Upper lobe of left lung (tissue), 6 donors: Measurements from ENCODE around the gene ABHD17A. TPM values are rescaled to one million over a fixed set of nuclear protein-coding genes. Genes with fewer than 3 reads are reported as not detected.

Source experiments
- ATAC-seq, 2 donors: fragments of 200-7000 bp; cut with Tn5 transposase; one replicate each; pipeline ENCODE4 v1.9.1; 2022; ENCODE audit warnings: mild to moderate bottlenecking in 2 of 2, moderate library complexity in 2 of 2; ENCODE audit not compliant: low FRiP score in 2 of 2
- DNase-seq, 2 donors: peaks; one replicate each; pipeline ENCODE4 v3.0.0-alpha.2; 2019 to 2020
- H3K27ac ChIP-seq, 4 donors: fragments of 200-600 bp; sonication (generic); one replicate each; pipeline ENCODE4 v1.5.1; 2016 to 2019
- H3K27me3 ChIP-seq, 4 donors: fragments of 200-600 bp; sonication (generic); one replicate each; pipeline ENCODE4 v1.5.1; 2017 to 2019
- H3K36me3 ChIP-seq, 4 donors: fragments of 200-600 bp; sonication (generic); one replicate each; pipeline ENCODE4 v1.5.1; 2016 to 2019
- H3K4me1 ChIP-seq, 4 donors: fragments of 200-600 bp; sonication (generic); one replicate each; pipeline ENCODE4 v1.5.1; 2018 to 2019
- H3K4me3 ChIP-seq, 4 donors: fragments of 200-600 bp; sonication (generic); one replicate each; pipeline ENCODE4 v1.5.1; 2017 to 2019; ENCODE audit warnings: mild to moderate bottlenecking in 2 of 4, moderate library complexity in 1 of 4
- H3K9me3 ChIP-seq, 4 donors: fragments of 200-600 bp; sonication (generic); one replicate each; pipeline ENCODE4 v1.5.1; 2018 to 2019
- EP300 ChIP-seq, 4 donors: sonication (generic); formaldehyde crosslinking; IDR thresholded peaks; one replicate each; pipeline ENCODE4 v1.5.1; 2017; ENCODE audit warnings: antibody characterized with exemption in 4 of 4, control low read depth in 2 of 4
- POLR2A ChIP-seq, 4 donors: fragments of 450-650 bp; IDR thresholded peaks; one replicate each; pipeline ENCODE4 v1.5.1; 2016 to 2017; ENCODE audit warnings: antibody characterized with exemption in 4 of 4, mild to moderate bottlenecking in 2 of 4
- POLR2AphosphoS5 ChIP-seq, 2 donors: sonication (generic); formaldehyde crosslinking; IDR thresholded peaks; one replicate each; pipeline ENCODE4 v1.5.1; 2017; ENCODE audit warnings: antibody characterized with exemption in 2 of 2
- WGBS, 2 donors: methylation state at CpG; one replicate each; pipeline ENCODE4 v1.1.5; 2017 to 2018; 5-methylcytosine and 5-hydroxymethylcytosine counted together
- total RNA-seq, 6 donors: library from RNA; depleted of rRNA in 4 of 6; stranded (reverse); fragments of >200 nt in 4 of 6; gene quantifications; one replicate each; pipeline versions ENCODE4 v1.1.0 to v1.2.1, GENCODE V29; 2016 to 2021
- TF ChIP-seq, protein P1 (sequence below), 6 experiments: fragments of 450-650 bp in 4 of 6; fragments of 200-600 bp in 2 of 6; sonication (generic) in 2 of 6; IDR thresholded peaks; one replicate each; pipeline ENCODE4 v1.5.1; 2016 to 2019; ENCODE audit warnings: antibody characterized with exemption in 6 of 6
- donor health status: DM: no; HTN: no; CAD: no; lungs with moderate emphysema.
- donor health status: DM: no; HTN: yes; CAD: no; lungs with severe emphysema.

The ABHD17A gene
- total RNA-seq, 6 donors from 2014 or later, result 63.4 to 143 (median 108) TPM

DNA sequence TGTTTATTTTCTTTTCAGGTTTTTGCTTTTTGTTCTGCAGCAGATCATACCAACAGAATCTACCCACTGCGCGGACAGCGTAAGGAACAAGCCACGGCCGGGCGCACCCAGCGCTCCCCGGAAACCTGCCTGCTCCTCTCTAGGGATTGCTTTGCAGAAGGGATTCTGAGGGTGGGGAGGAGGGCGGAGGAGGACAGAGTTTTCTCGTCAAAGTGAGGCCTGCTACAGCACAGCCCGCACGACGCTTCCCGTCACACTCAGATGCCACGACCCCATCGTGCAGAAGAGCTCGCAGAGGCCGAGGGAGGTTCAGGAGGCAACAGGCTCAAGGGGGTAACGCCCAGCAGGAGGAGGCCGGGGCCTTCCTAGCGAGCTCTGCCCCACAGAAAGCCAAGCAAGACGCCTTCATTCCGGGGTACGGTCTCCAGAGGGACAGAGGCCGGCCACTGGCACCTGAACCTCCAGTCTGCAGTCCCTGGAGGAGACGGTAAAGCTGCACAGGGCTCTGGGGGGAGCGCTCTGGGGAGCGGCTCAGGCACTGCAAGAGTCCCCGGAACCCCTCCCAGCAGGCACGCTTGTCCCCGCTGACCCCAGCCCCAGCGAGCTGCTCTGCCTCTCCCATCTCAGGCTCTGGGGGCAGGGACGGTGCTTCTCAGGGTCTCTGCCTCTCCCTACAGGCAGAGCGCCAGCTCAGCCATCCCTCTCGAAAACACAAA lies 43.9 kb downstream of the ABHD17A start:
- peaks cover 64 to 98% (median 72%) of the 10 kb centered on the region in 4 donors for H3K4me1 ChIP-seq
- DNase-seq, result peak in 1 of 2 donors; percentile 73
- H3K4me3 ChIP-seq, result peak overlapping the region in 3 of 4 donors; percentile 30 to 45 (median 33)
- H3K9me3 ChIP-seq, result no peaks in the 10 kb centered on the region
- no peak for ATAC-seq
- TF ChIP-seq, protein P1, sequence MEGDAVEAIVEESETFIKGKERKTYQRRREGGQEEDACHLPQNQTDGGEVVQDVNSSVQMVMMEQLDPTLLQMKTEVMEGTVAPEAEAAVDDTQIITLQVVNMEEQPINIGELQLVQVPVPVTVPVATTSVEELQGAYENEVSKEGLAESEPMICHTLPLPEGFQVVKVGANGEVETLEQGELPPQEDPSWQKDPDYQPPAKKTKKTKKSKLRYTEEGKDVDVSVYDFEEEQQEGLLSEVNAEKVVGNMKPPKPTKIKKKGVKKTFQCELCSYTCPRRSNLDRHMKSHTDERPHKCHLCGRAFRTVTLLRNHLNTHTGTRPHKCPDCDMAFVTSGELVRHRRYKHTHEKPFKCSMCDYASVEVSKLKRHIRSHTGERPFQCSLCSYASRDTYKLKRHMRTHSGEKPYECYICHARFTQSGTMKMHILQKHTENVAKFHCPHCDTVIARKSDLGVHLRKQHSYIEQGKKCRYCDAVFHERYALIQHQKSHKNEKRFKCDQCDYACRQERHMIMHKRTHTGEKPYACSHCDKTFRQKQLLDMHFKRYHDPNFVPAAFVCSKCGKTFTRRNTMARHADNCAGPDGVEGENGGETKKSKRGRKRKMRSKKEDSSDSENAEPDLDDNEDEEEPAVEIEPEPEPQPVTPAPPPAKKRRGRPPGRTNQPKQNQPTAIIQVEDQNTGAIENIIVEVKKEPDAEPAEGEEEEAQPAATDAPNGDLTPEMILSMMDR (IDR thresholded peaks at IDR 0.05), result no peak
- TF ChIP-seq POLR2A (IDR thresholded peaks at IDR 0.05) (no peak), EP300 (IDR thresholded peaks at IDR 0.05) (no peak), POLR2AphosphoS5 (IDR thresholded peaks at IDR 0.05) (no peak)
- H3K36me3 ChIP-seq, result peaks cover 0 to 27% (median 3%) of the 10 kb centered on the region in 4 donors
- WGBS, 2 donors, result 60 to 69% methylated on average over 24 to 35 of the region's 35 CpGs
- H3K27ac ChIP-seq, result peak overlapping the region; percentile 43 to 71 (median 53)
- no peaks in the 10 kb centered on the region for H3K27me3 ChIP-seq

DNA sequence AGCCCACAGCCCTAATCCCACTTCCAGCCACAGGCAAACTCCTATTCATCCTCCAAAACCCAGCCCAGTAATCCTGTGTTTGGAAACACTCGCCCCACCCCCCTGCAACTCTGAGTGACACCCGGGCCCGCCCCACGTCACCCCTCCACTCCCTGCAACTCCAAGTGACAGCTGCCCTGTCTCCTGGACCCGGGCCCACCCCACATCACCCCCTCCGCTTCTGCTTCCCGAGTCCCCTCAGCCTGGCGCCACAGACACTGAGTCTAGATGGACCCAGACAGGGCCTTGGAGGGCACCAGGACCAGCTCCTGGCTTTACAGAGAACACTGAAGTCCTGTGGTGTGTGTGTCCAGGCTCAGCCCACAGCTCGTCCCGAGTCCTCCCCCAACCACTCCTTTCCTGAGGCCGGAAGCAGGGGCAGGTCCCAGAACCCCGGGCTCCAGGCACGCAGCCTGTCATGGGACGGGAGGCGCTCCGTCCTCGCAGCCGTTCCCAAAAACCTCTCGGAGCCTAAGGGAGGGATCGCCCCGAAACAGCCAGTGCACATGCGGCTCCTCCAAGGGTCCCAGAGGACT lies 44.7 kb downstream of the ABHD17A start:
- no peaks in the 10 kb centered on the region for H3K9me3 ChIP-seq
- DNase-seq (peak in 1 of 2 donors; percentile 61), ATAC-seq (peak in 1 of 2 donors; percentile 18)
- TF ChIP-seq EP300 (IDR thresholded peaks at IDR 0.05) (no peak), POLR2A (IDR thresholded peaks at IDR 0.05) (no peak), POLR2AphosphoS5 (IDR thresholded peaks at IDR 0.05) (peak in 1 of 2 donors; percentile 29)
- TF ChIP-seq, protein P1 (IDR thresholded peaks at IDR 0.05), result no peak
- peaks cover 0 to 27% (median 3%) of the 10 kb centered on the region in 4 donors for H3K36me3 ChIP-seq
- WGBS, 2 donors, result 59 to 61% methylated on average over 18 to 19 of the region's 22 CpGs
- H3K27ac ChIP-seq, result peak overlapping the region; percentile 43 to 71 (median 53)
- H3K4me1 ChIP-seq, result peaks cover 56 to 97% (median 65%) of the 10 kb centered on the region in 4 donors
- H3K27me3 ChIP-seq, result no peaks in the 10 kb centered on the region
- H3K4me3 ChIP-seq, result peak overlapping the region in 3 of 4 donors; percentile 30 to 45 (median 33)

DNA sequence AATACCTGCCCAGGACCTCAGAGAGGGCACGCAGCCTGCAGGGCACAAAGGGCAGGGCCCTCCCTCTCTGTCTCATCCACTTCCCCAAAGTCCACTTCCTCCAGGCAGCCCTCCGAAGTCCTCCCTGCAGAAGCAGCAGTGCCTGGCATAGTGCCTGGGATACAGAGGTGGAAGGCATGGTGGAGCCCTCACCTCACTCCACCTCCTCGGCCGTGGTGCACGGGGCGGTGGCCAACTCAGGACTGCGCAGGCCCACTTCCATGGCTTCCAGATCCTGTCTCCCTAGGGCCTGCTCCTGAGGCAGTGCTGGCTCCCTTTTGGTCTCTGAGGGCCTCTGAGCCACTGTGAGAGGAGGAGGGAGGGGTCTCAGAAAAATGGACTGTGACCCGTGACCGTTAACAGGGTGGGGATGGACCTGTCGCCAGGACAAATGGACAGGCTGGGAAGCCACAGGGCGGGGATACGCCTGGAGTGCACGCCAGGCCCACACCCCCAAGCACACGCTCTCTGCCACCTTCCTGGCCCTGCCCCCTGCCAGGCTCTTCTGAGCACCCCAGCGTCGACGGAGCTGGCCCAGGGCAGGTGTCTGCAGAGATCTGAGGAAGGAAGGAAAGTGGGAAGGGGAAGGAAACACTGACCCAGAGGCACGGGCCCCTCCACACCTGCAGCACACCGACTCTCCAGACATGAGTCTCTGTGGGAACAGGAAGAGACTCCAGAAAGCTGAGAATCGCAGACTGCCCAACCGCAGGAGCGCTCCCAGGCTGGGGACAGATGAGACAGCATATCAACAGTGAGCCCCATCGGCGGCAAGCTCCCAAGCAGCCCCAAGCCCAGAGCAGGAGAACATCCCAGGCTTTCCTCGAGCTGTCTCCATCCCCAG lies 45.4 kb downstream of the ABHD17A start:
- Histone ChIP-seq H3K4me1 (peaks cover 51 to 97% (median 57%) of the 10 kb centered on the region in 4 donors), H3K9me3 (no peaks in the 10 kb centered on the region), H3K4me3 (no peak overlapping the region), H3K27ac (peak overlapping the region; percentile 43 to 71 (median 53)), H3K36me3 (peaks cover 0 to 21% (median 3%) of the 10 kb centered on the region in 4 donors), H3K27me3 (no peaks in the 10 kb centered on the region)
- TF ChIP-seq POLR2AphosphoS5 (IDR thresholded peaks at IDR 0.05) (no peak), POLR2A (IDR thresholded peaks at IDR 0.05) (no peak), EP300 (IDR thresholded peaks at IDR 0.05) (no peak)
- TF ChIP-seq, protein P1 (IDR thresholded peaks at IDR 0.05), result no peak
- DNase-seq, result peak in 1 of 2 donors; percentile 77
- no peak for ATAC-seq
- WGBS, 2 donors, result 64 to 69% methylated on average over 16 to 25 of the region's 25 CpGs

DNA sequence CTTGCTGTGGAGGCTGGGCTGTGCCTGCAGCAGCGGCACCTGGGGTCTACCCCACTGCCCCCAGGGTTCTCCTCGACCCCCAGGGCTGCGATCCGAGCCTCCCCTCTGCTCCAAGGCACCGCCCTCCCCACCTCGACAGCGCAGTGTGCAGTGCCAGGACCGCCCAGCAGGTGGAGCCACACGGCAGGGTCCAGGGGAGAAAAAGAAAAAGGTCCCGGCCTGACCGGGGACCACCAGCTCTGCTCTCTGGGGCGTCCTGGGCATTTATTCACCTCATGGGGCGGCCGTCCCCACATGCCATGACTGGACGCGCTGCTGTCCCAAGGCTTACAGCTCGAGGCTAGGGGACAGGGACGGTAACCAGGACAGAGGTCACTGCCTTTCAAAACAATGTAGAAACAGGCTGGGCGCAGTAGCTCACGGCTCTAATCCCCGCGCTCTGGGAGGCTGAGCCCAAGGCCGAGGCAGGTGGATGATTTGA lies 47.6 kb downstream of the ABHD17A start:
- peaks cover 29 to 93% (median 52%) of the 10 kb centered on the region in 4 donors for H3K4me1 ChIP-seq
- TF ChIP-seq, protein P1 (IDR thresholded peaks at IDR 0.05), result peak; percentile 78 to 90 (median 86)
- no peak for TF ChIP-seq POLR2A (IDR thresholded peaks at IDR 0.05)
- H3K27me3 ChIP-seq, result no peaks in the 10 kb centered on the region
- WGBS, 2 donors, result 49 to 62% methylated on average over 13 to 20 of the region's 23 CpGs
- H3K9me3 ChIP-seq, result no peaks in the 10 kb centered on the region
- H3K27ac ChIP-seq, result peak overlapping the region in 2 of 4 donors; percentile 22 to 55
- ATAC-seq (peak; percentile 58 to 68), DNase-seq (peak in 1 of 2 donors; percentile 92)
- no peak overlapping the region for H3K4me3 ChIP-seq
- peaks cover 0 to 14% (median 5%) of the 10 kb centered on the region in 4 donors for H3K36me3 ChIP-seq
